ENCODE measurements around the gene SLC19A1.

DNA sequence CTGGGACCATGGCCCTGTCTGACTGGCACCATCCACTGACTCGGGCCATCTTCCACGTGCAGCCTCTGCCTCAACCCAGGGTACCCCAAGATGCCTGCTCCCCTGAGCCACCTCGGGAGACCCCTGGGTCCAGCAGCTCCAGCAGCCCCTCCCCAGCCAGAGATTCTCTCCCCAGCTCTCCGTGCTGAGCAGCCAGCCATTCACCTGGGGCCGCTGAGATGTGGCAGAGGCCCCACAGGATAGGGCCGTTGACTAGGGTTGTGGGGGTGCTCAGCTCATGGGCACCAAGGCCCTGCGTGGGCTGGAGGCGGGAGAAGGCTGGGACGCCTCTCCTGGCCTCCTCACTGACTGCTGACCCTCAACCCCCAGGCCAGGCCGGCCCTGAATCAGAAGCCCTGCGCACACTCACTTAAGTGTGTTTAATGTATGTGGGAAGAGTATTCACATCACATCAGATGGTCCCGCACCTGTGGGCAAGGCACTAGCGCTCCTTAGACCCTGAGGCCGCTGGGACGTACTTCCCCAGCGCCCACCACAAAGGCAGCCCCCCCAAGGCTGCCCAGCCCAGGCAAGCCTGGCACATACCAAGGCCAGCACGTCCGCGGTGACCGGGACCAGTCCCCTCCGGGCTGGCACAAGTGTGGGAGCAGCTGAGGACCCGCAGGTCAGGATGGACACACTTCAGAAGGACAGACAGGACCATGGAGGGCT lies 27.8 kb downstream of the SLC19A1 start:
- TF ChIP-seq, protein P1, sequence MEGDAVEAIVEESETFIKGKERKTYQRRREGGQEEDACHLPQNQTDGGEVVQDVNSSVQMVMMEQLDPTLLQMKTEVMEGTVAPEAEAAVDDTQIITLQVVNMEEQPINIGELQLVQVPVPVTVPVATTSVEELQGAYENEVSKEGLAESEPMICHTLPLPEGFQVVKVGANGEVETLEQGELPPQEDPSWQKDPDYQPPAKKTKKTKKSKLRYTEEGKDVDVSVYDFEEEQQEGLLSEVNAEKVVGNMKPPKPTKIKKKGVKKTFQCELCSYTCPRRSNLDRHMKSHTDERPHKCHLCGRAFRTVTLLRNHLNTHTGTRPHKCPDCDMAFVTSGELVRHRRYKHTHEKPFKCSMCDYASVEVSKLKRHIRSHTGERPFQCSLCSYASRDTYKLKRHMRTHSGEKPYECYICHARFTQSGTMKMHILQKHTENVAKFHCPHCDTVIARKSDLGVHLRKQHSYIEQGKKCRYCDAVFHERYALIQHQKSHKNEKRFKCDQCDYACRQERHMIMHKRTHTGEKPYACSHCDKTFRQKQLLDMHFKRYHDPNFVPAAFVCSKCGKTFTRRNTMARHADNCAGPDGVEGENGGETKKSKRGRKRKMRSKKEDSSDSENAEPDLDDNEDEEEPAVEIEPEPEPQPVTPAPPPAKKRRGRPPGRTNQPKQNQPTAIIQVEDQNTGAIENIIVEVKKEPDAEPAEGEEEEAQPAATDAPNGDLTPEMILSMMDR (IDR thresholded peaks at IDR 0.05): no peak
- no peak for TF ChIP-seq POLR2A (IDR thresholded peaks at IDR 0.05)
- TF ChIP-seq EP300 (IDR thresholded peaks at IDR 0.05): no peak
- no peak for TF ChIP-seq POLR2AphosphoS5 (IDR thresholded peaks at IDR 0.05)
